A172 (cell line): ENCODE data around the gene BAHD1. TPM values are rescaled to one million over a fixed set of nuclear protein-coding genes. Genes with fewer than 3 reads are reported as not detected.

Experiments used
- DNase-seq: peaks from one replicate; pipeline ENCODE4 v3.0.0-alpha.2; 2015; ENCODE audit warnings: low spot score
- total RNA-seq: library from RNA; depleted of rRNA; stranded (reverse); fragments of >200 nt; shearing (Covaris generic); gene quantifications from 2 replicates; pipeline ENCODE4 v1.2.3, GENCODE V29; 2014; rRNA removed

The BAHD1 gene
- total RNA-seq, 1 experiment from 2014 or later, result 14.0 TPM

GRCh38 chr15:40498891-40499290, 58.1 kb downstream of the BAHD1 start:
- peak; percentile 13 for DNase-seq

DNA sequence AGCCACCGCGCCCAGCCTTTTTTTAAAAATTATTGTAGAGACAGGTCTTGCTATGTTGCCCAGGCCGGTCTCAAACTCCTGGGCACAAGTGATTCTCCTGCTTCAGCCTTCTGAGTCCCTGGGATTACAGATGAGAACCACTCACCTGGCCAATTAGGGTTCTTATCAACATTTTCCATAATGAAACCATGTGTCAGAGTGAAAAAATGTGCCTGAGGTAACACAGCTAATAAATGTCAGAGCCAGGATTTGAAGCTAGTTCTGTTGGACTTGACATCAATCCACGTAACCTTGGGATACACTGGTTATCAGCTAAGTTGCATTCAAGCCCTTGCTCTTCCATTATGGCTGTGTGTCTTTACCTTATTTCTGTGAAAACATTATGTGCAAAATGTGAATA, 59.2 kb downstream of the BAHD1 start:
- no peak for DNase-seq

DNA sequence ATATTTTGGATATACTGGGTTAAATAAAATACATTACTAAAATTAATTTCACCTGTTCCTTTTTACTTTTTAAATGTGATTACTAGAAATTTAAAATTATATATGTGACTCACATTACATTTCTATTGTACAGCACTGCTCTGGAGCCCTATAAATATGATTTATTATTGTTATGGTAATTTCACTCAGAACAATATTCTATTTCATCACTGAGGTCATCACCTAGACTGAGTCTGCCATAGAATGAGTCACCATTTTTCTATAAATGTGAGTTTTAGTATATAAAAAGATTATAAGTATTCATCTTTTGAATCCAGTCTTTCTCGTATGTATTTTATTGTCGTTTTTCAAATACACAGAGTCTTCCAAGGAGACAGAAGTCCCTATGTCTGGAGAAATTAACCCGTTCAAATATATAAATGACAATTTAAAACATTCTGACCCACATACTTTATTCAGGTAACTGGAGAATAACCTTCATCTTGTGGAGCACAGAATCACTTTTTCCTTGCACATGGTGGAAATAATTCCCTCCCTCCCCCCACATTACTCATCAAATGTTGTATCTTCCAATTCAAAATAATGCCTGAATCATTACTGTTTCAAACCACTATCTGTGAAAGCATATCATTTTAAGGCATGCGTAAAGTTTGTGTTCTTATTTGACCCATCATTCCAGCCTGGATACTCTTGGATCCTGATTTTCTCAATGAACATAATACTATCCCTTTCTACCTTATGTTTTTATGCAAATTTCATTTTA, 60.0 kb downstream of the BAHD1 start:
- DNase-seq, result peak; percentile 23

GRCh38 chr15:40501487-40501886, 60.7 kb downstream of the BAHD1 start:
- peak; percentile 52 for DNase-seq

DNA sequence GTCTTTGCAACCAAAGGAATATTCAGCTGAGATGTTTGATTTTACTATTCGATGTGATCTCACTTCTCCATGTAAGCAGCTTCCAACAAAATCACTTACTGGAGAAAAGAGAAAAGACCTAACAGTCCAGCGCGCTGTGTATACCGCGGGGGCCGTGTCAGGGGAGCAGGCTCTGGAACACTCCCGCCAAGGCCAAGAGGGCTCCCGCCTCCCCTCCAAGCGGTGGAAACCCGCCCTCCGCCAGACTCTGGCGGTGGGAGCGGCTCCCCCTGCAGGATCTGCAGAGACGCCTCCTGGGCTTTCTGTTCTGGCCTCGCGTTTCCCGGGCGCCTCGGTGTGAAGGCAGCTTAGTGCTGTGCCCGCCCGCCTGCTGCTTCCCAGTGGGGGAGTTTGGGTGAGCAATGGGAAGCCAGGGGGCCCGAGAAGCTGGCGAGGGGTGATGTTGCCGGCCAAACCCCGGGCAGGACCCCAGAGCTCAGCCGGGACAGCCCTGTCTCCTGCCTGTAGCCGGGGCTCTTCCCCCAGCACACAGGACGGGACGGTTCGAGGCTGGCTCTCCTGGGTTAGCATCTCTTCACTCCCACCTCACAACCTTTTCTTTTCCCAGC, 66.3 kb downstream of the BAHD1 start:
- peak; percentile 54 for DNase-seq

GRCh38 chr15:40508216-40508615, 67.5 kb downstream of the BAHD1 start:
- DNase-seq, result no peak

- no peak for DNase-seq
These were observed 69.4 kb downstream of the BAHD1 start for GRCh38 chr15:40510201-40510600.

DNA sequence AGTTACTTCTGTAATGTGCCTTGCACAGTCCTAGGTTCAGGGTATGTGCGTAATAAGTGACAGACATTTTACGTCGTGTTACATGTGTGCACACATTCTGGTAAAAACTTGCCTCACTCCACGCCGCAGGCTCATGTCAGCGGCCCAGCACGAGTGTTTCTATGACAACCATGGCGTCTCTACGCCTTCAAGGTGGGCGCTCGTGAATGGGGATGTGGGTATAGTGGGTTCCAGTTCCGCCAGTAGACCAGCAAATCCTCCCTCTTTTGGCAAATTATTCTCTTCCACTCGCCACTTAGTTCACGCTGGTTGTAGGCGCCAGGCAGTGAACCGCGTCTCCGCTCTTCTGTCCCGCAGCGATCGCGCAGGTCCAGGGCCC, 70.3 kb downstream of the BAHD1 start:
- DNase-seq, result no peak

DNA sequence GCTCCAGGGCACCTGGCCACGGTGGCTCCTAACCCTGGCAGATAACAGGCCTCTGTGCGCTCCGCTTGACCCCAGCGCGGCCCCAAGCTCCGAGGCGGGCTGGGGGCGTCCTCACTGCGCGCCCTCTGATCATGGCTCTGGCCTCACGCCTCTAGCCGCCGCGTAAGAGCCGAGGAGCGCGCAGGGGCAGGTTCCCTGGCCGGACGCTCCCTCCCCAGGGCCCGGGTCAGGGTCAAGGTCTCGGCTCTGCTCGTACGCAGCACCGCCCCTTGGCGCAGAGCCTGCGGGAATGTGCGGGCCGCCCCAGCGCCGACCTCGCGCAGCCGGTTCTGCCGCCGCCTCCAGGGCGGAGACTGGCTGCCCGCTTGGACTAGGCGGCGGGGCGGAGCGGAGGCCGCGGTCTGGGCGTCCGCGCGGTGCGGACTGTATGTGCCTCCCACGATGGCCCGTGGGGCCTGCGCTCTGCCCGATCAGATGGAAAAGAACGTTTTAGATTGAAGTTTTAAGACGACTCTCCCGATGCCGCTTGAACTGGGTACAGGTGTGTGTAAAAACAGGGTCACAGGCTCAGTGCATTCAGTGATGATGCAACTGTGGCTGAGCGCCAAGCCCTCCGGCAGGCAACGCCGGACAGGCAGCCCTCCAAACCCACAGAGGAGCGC, 70.8 kb downstream of the BAHD1 start:
- no peak for DNase-seq

DNA sequence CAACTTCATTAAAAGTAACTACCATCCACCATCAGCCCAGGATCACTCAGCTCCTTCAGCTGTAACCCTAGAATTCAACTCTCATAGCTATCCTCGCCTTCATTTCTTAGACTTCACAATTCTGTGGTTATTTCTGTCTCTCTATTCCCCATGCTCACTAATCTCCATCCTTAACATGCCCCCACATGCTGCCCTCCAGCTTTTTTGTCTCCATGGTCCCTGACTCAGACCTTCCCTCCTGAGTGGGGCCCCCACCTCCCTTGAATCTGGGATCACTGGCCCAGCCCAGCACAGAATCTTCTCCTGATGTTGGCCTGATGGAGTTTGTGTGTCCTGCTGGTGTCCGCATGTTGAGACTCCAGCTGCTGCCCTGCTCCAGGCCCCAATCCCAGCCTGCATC, 71.7 kb downstream of the BAHD1 start:
- no peak for DNase-seq

- no peak for DNase-seq
These were observed 72.9 kb downstream of the BAHD1 start for GRCh38 chr15:40513609-40514008.

DNA sequence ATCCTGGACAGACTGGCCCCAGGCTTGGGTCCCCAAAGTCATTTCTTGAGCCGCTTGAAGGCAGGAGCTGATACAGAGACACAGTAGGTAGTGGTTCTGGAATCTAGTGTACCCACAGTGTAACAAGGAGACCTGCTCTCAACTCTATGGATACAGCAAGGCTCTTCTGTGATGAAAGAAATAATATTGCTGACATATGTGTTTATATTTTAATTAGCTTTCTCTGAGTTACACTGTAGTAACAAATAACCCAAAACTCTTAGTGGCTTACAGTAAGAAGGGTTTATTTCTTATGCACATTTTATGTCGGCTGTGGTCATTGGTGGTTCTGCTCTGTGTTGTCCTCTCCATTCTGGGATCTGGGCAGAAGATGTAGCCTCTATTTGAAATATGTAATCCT, 75.6 kb downstream of the BAHD1 start:
- no peak for DNase-seq

Other genes with a start within 250 kb of the BAHD1 start
- 0.17 and 0.43 TPM in 2 replicates for gene PAK6, start 201.9 kb upstream of the BAHD1 start, total RNA-seq
- not detected in 2 replicates for gene ANKRD63, start 157.9 kb upstream of the BAHD1 start, total RNA-seq
- not detected in 2 replicates for gene PLCB2, start 133.0 kb upstream of the BAHD1 start, total RNA-seq
- 12.7 and 14.7 TPM in 2 replicates for gene INAFM2, start 117.3 kb upstream of the BAHD1 start, total RNA-seq
- 4.4 and 12.1 TPM in 2 replicates for gene CCDC9B, start 100.0 kb upstream of the BAHD1 start, total RNA-seq
- not detected in 2 replicates for gene PHGR1, start 89.9 kb upstream of the BAHD1 start, total RNA-seq
- gene DISP2, start 82.7 kb upstream of the BAHD1 start, total RNA-seq, result 0.19 and 0.36 TPM in 2 replicates
- 117 and 130 TPM in 2 replicates for gene KNSTRN, start 58.2 kb upstream of the BAHD1 start, total RNA-seq
- gene IVD, start 35.2 kb upstream of the BAHD1 start, total RNA-seq, result 10.8 and 20.7 TPM in 2 replicates
- gene CHST14, start 30.0 kb downstream of the BAHD1 start, total RNA-seq, result 39.0 and 49.1 TPM in 2 replicates
- gene CCDC32, start 124.1 kb downstream of the BAHD1 start, total RNA-seq, result 28.8 and 30.7 TPM in 2 replicates
- 11.8 and 19.7 TPM in 2 replicates for gene RPUSD2, start 128.3 kb downstream of the BAHD1 start, total RNA-seq
- 33.6 and 40.1 TPM in 2 replicates for gene KNL1, start 153.3 kb downstream of the BAHD1 start, total RNA-seq